ENCODE data around the gene RASSF7. TPM values are rescaled to one million over a fixed set of nuclear protein-coding genes. Genes with fewer than 3 reads are reported as not detected.
"Not testable (repeated sequence)": the region's sequence is repeated elsewhere in the genome, so short reads cannot be mapped to it uniquely, and the experiment has no call there.

RASSF7 gene
- total RNA-seq, 2 donors from 2014 or later = 22.7 to 37.7 TPM

DNA sequence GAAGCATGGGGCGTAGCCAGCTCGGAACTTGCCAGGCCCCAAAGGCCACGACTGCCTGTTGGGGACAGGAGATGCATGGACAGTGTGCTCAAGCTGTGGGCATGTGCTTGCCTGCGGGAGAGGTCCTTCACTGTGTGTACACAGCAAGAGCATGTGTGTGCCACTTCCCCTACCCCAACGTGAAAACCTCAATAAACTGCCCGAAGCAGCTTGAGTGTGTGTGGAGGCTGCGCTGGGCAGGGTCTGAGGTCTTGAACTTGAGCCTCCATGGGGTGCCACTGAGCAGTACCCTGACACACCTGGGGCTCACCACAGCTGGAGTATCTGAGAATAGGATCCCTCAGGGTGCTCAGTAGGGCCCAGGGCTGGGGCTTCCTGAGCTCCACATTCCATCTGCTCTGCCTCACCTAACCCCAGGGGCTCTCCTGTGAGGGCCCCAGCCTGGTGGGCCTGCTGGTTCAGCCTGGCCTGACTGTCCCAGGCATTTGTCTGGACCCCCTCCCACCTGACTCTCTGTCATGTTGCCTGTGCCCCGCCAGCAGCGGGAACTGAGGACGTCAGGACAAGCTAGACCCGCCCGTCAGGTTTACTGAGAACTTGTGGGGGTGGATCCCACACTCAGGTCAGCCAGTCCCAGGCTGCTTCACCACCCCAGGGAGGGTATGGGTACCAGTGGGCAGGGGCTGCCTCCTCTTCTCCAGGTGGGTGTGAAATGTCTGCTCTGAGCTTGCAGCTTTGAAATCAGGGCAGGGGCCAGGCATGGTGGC is 3.2 kb downstream of the RASSF7 start:
- ATAC-seq (replicated peaks) = no peak

DNA sequence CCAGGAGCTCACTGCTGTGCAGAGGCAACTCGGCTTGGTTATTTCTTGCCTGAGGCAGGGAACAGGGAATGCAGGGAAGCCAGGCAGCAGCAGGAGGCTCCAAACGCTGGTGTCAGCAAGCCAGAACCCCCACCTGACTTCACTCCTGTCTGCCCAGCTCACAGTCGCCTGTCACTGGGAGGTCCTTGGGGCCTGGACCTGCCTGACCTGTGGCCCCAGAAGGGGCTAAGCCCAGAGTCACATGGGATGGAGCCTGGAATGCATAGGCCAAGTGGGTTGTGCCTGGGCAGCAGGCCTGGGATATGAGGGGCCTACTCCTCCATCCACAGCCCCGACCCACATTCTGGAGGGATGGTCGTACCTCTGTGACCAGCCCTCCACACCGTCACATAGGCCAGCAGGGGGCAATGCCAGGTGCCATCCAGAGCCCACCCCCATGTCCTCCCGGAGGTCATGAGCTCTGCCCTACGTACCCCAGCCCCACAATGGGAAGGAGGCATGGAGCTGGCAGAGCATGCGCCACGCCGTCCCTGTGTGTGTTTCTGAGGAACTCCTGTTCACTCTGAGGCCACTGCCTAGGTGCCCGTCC is 5.2 kb downstream of the RASSF7 start:
- no peaks in the 10 kb centered on the region for H3K27me3 Mint-ChIP-seq
- peaks cover 29% of the 10 kb centered on the region for H3K36me3 Mint-ChIP-seq (ENCODE audit: low read depth)
- no peaks in the 10 kb centered on the region for H3K4me1 Mint-ChIP-seq
- H3K4me3 Mint-ChIP-seq = peak overlapping the region; percentile 86
- no peaks in the 10 kb centered on the region for H3K9me3 Mint-ChIP-seq
- ATAC-seq (replicated peaks) = no peak
- H3K27ac Mint-ChIP-seq = no peak overlapping the region

More for the DNA sequence above, 3.2 kb downstream of the RASSF7 start:
- no peaks in the 10 kb centered on the region for H3K27me3 Mint-ChIP-seq
- peaks cover 29% of the 10 kb centered on the region for H3K36me3 Mint-ChIP-seq (ENCODE audit: low read depth)
- H3K9me3 Mint-ChIP-seq = no peaks in the 10 kb centered on the region
- H3K4me1 Mint-ChIP-seq = no peaks in the 10 kb centered on the region
- no peak overlapping the region for H3K4me3 Mint-ChIP-seq
- no peak overlapping the region for H3K27ac Mint-ChIP-seq

DNA sequence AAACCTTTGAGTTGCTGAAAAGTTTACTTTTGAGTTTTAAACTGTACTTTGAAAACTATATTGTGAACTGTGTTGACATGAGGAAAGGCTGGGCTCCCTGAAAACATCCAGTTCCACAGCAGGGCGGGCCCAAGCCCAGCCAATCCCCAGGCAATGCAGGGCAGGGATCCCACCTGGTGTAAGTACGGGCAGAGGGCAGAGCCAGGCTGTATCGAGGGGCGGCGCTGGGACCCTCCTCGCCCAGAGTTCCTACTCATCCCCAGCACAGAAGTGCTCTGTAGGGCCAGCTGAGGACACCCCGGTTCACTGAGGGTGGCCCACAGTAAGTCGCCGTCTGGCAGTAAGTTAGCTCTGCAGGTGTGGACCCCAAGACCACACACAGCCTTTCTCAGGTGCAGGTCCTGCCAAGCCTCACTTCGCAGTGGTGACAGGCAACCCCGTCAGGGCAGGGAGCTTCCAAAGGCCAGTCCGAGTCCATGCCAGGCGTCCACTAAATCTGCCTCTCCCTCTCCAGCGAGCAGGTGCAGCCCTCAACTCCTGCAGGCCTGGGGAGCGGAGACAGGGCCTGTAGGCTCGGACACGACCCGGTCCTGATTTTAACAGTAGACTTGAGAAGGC is 6.3 kb downstream of the RASSF7 start:
- H3K4me3 Mint-ChIP-seq = peak overlapping the region; percentile 86

DNA sequence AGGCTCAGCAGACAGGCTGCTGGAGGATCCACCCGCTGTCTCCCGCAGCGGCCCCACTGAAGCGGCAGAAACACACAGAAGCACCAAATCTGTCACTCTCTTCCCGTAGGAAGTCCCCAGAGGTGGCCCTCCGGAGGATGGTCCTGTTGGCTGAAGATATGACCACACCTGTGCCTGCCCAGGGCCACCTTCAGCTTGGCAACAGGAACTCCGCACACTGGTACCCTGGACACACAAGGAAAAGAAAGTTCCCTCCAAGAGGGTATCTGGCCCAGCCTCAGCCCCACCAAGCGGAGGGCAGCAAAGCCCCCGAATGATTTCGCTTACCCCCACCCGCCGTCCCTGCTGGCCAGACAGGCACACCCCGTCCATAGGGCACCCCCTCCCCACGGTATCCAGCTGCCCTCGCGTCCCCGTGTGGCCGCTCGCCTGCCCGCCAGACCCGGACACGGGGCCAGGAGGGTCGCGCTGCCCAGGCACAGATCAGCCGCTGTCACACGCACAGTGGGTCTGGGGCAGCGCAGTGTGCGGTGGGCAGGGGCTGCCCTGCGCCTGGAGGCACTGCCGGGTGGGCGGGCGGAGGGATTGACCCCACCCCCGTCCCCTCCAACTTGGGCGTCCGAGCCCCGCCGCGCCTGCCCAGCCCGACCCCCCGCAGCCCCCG is 7.0 kb downstream of the RASSF7 start:
- Mint-ChIP-seq H3K4me1 (no peaks in the 10 kb centered on the region), H3K9me3 (no peaks in the 10 kb centered on the region), H3K27me3 (no peaks in the 10 kb centered on the region), H3K4me3 (peak overlapping the region; percentile 86), H3K27ac (peak overlapping the region; percentile 67), H3K36me3 (ENCODE audit: low read depth) (peaks cover 23% of the 10 kb centered on the region)
- peak; percentile 8 for ATAC-seq (replicated peaks)

More for the DNA sequence above, 6.3 kb downstream of the RASSF7 start:
- Mint-ChIP-seq H3K36me3 (ENCODE audit: low read depth) (peaks cover 23% of the 10 kb centered on the region), H3K27ac (peak overlapping the region; percentile 67), H3K27me3 (no peaks in the 10 kb centered on the region), H3K4me1 (no peaks in the 10 kb centered on the region), H3K9me3 (no peaks in the 10 kb centered on the region)
- no peak for ATAC-seq (replicated peaks)

DNA sequence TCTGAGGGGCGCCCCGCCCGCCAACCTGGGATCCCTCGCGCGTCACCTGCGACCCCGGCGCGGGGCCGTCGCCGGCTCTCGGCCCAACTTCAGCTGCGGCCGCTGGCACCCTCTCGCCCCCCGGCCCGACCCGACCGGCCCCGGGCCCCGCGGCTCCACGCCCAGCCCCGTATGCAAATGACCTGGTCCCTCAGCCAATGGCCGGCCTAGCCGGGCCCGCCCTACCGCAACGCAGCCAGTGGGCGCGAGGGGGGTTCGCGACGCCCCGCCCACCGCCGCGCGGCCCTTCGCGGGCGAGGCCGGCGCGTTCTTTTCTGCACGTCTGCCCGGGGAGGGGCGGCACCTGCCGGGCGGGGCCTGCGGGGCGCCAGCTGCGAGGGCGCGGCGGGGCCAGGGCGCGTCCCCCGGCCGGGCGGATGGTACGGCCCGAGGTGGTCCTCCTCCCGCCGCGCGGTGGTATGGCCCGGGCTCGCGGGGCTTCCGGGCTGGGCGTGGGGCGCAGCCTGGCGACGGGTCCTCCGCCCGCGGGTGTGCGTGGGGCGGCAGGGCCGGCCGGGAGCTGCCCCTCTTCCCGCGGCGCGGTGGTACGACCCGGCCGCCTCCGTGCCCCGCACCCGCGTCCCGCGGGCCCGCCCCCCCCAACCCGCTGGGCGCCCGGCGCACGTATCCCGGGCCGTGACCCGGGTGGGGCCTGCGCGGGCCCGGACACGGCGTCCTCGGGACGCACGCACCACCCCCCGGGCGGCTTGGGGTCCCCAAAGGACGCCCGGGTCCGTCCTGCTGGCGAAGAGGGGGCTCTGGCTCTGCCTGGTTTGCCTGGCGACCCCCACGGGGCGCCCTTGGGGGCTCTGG is 7.8 kb downstream of the RASSF7 start:
- H3K4me3 Mint-ChIP-seq = peak overlapping the region; percentile 86
- no peak overlapping the region for H3K27ac Mint-ChIP-seq
- no peaks in the 10 kb centered on the region for H3K9me3 Mint-ChIP-seq
- peaks cover 21% of the 10 kb centered on the region for H3K36me3 Mint-ChIP-seq (ENCODE audit: low read depth)
- H3K27me3 Mint-ChIP-seq = no peaks in the 10 kb centered on the region
- H3K4me1 Mint-ChIP-seq = no peaks in the 10 kb centered on the region
- ATAC-seq (replicated peaks) = peak; percentile 94

GRCh38 chr11:569158-569885 is 8.6 kb downstream of the RASSF7 start:
- peak overlapping the region; percentile 64 for H3K4me3 Mint-ChIP-seq
- peaks cover 17% of the 10 kb centered on the region for H3K36me3 Mint-ChIP-seq (ENCODE audit: low read depth)

GRCh38 chr11:571802-572185 is 11.0 kb downstream of the RASSF7 start:
- Mint-ChIP-seq H3K4me3 (no peak overlapping the region), H3K27ac (no peak overlapping the region), H3K4me1 (peaks cover 12% of the 10 kb centered on the region), H3K27me3 (no peaks in the 10 kb centered on the region), H3K36me3 (ENCODE audit: low read depth) (peaks cover 23% of the 10 kb centered on the region), H3K9me3 (no peaks in the 10 kb centered on the region)
- ATAC-seq (replicated peaks) = no peak

More at GRCh38 chr11:569158-569885, 8.6 kb downstream of the RASSF7 start:
- peaks cover 3% of the 10 kb centered on the region for H3K4me1 Mint-ChIP-seq
- no peaks in the 10 kb centered on the region for H3K9me3 Mint-ChIP-seq
- ATAC-seq (replicated peaks) = no peak
- no peak overlapping the region for H3K27ac Mint-ChIP-seq
- H3K27me3 Mint-ChIP-seq = no peaks in the 10 kb centered on the region

- no peak overlapping the region for H3K27ac Mint-ChIP-seq
- peaks cover 12% of the 10 kb centered on the region for H3K4me1 Mint-ChIP-seq
- ATAC-seq (replicated peaks) = no peak
- no peaks in the 10 kb centered on the region for H3K9me3 Mint-ChIP-seq
- H3K27me3 Mint-ChIP-seq = no peaks in the 10 kb centered on the region
- H3K36me3 Mint-ChIP-seq (ENCODE audit: low read depth) = peaks cover 18% of the 10 kb centered on the region
- peak overlapping the region; percentile 43 for H3K4me3 Mint-ChIP-seq
Observed at GRCh38 chr11:573146-573759, 12.5 kb downstream of the RASSF7 start.

- H3K9me3 Mint-ChIP-seq; H3K27me3 Mint-ChIP-seq; ATAC-seq (replicated peaks): not testable (repeated sequence)
- peak overlapping the region; percentile 48 for H3K27ac Mint-ChIP-seq
- peak overlapping the region; percentile 88 for H3K4me3 Mint-ChIP-seq
- peaks cover 27% of the 10 kb centered on the region for H3K36me3 Mint-ChIP-seq (ENCODE audit: low read depth)
- H3K4me1 Mint-ChIP-seq = peaks cover 12% of the 10 kb centered on the region
Observed at GRCh38 chr11:574031-574570, 13.3 kb downstream of the RASSF7 start.

DNA sequence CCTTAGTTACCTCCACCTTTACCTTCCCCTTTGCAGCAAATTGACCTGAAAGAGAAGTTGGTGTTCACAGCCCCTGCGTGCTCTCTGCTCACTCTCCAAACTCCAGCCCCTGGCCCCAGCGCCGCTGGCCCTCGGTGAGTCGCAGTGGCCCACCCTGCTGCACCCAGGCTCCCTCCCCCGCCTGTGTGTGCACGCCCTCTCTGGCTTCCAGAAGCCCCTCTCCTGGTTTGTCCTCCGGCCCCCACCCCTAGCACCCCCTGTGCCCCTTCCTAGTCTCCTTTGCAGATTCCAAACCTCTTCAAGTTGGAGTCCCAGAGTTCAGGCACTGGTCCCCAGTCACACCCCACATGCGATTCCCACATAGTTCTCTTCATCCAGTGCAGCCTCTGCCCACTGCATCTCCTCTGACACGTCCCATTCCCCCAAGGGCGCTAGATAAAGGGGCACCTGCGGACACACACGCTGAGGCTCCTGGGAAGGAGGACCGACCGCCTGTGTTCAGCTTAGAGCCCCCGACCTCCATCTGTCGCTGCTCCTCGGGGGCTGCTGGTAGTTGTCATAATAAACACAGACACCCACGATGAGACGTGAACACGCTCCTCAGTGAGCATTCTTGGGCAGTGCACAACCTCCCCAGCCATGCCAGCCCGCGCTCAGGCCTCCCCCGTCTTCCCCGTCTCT is 14.0 kb downstream of the RASSF7 start:
- Mint-ChIP-seq H3K27me3 (no peaks in the 10 kb centered on the region), H3K27ac (peak overlapping the region; percentile 73), H3K4me3 (peak overlapping the region; percentile 88), H3K36me3 (ENCODE audit: low read depth) (peaks cover 31% of the 10 kb centered on the region), H3K9me3 (no peaks in the 10 kb centered on the region), H3K4me1 (peaks cover 12% of the 10 kb centered on the region)
- ATAC-seq (replicated peaks) = no peak

GRCh38 chr11:575313-575995 is 14.7 kb downstream of the RASSF7 start:
- no peaks in the 10 kb centered on the region for H3K27me3 Mint-ChIP-seq
- no peaks in the 10 kb centered on the region for H3K9me3 Mint-ChIP-seq
- H3K36me3 Mint-ChIP-seq (ENCODE audit: low read depth) = peaks cover 32% of the 10 kb centered on the region
- peak overlapping the region; percentile 73 for H3K27ac Mint-ChIP-seq
- peak overlapping the region; percentile 88 for H3K4me3 Mint-ChIP-seq
- ATAC-seq (replicated peaks) = peak; percentile 56
- H3K4me1 Mint-ChIP-seq = peaks cover 12% of the 10 kb centered on the region

All from activated T-helper 17 cell treated with anti-CD3 and anti-CD28 coated beads, Interleukin-2, amount 50 U/mL, for 72 hours (primary cell).